ENCODE results near the gene COX4I2.

The COX4I2 gene

DNA sequence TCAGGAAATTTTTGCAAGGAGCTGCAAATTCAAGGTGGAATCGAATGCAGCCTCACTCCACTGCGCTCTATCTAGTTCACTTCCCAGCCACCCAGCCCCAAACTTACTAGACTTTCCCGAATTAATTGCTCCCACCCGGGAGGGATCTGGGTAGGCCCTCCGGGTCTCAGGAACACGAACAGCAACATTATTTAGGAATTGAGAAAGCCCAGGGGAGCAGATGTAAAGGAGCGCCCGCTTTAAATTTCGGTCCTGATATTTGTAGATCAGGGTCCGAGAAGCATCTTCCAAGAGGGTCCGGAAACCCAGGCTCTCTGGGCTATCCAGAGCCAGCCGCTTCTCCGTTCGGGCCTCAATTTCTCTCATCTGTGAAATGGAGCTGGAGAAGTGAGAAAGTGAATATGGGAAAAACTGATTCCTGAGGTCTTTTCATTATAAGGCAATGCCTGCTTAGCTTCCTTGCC, 33.1 kb upstream of the COX4I2 start:
- no peak for DNase-seq (ENCODE audit: low read depth)
- TF ChIP-seq, protein P1, sequence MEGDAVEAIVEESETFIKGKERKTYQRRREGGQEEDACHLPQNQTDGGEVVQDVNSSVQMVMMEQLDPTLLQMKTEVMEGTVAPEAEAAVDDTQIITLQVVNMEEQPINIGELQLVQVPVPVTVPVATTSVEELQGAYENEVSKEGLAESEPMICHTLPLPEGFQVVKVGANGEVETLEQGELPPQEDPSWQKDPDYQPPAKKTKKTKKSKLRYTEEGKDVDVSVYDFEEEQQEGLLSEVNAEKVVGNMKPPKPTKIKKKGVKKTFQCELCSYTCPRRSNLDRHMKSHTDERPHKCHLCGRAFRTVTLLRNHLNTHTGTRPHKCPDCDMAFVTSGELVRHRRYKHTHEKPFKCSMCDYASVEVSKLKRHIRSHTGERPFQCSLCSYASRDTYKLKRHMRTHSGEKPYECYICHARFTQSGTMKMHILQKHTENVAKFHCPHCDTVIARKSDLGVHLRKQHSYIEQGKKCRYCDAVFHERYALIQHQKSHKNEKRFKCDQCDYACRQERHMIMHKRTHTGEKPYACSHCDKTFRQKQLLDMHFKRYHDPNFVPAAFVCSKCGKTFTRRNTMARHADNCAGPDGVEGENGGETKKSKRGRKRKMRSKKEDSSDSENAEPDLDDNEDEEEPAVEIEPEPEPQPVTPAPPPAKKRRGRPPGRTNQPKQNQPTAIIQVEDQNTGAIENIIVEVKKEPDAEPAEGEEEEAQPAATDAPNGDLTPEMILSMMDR (IDR thresholded peaks at IDR 0.05; ENCODE audit: insufficient read depth, low read depth, low read length, missing control alignments), result no peak
- H3K4me3 ChIP-seq (ENCODE audit: low read length), result peak overlapping the region; percentile 82

DNA sequence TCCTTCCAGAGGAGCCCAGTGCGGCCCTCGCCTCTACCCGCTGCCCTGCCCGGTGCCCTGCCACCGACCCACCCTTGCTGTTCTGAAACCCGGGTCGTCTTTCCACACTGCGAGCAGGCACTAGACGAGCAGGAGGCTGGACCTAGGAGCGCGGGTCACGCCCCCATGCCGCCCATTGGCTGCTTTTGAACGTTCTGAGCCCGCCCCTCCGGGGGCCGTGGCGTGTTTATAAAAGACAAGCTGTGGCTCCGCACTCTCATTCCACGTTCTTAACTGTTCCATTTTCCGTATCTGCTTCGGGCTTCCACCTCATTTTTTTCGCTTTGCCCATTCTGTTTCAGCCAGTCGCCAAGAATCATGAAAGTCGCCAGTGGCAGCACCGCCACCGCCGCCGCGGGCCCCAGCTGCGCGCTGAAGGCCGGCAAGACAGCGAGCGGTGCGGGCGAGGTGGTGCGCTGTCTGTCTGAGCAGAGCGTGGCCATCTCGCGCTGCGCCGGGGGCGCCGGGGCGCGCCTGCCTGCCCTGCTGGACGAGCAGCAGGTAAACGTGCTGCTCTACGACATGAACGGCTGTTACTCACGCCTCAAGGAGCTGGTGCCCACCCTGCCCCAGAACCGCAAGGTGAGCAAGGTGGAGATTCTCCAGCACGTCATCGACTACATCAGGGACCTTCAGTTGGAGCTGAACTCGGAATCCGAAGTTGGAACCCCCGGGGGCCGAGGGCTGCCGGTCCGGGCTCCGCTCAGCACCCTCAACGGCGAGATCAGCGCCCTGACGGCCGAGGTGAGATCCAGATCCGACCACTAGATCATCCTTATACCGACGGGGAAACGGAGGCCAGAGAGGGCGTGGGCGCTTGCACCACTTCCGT, 32.4 kb upstream of the COX4I2 start, which contains the start of gene ID1:
TSS of gene ID1 (plus strand) at position 259 of the 871 bp plus-strand sequence. CDS start at position 358, 99 bp downstream.
- TF ChIP-seq, protein P1 (IDR thresholded peaks at IDR 0.05; ENCODE audit: insufficient read depth, low read depth, low read length, missing control alignments), result no peak
- DNase-seq (ENCODE audit: low read depth), result peak; percentile 95
- peak within 1 kb of the TSS; percentile 82 for H3K4me3 ChIP-seq (ENCODE audit: low read length)

- DNase-seq (ENCODE audit: low read depth), result no peak
- peak overlapping the region; percentile 82 for H3K4me3 ChIP-seq (ENCODE audit: low read length)
- TF ChIP-seq, protein P1 (IDR thresholded peaks at IDR 0.05; ENCODE audit: insufficient read depth, low read depth, low read length, missing control alignments), result no peak
These were observed 31.6 kb upstream of the COX4I2 start for GRCh38 chr20:31605902-31606803.

GRCh38 chr20:31606804-31607639, 30.7 kb upstream of the COX4I2 start:
- H3K4me3 ChIP-seq (ENCODE audit: low read length), result peak overlapping the region; percentile 82
- peak; percentile 63 for DNase-seq (ENCODE audit: low read depth)
- TF ChIP-seq, protein P1 (IDR thresholded peaks at IDR 0.05; ENCODE audit: insufficient read depth, low read depth, low read length, missing control alignments), result no peak

GRCh38 chr20:31607640-31608250, 30.0 kb upstream of the COX4I2 start:
- TF ChIP-seq, protein P1 (IDR thresholded peaks at IDR 0.05; ENCODE audit: insufficient read depth, low read depth, low read length, missing control alignments), result no peak
- DNase-seq (ENCODE audit: low read depth), result no peak
- H3K4me3 ChIP-seq (ENCODE audit: low read length), result no peak overlapping the region
